Measurements from ENCODE around the gene KCTD21. TPM values are rescaled to one million over a fixed set of nuclear protein-coding genes. Genes with fewer than 3 reads are reported as not detected.

Gene KCTD21
- total and polyA plus RNA-seq, 2 of the 4 experiments (the other 2 are of a cell fraction), result 12.2 to 12.5 TPM

GRCh38 chr11:78187366-78188285 lies 800 bp downstream of the KCTD21 start:
- H2BK15ac ChIP-seq (ENCODE audit: low read depth, low read length), result 0 out of 3 replicates have a peak overlapping the region, but pooled peaks have one; percentile 4
- ChIA-PET CTCF (interaction anchor here (0.7 kb wide), 1 partner anchor 288 kb away, joined by 6 read pairs; no protein-coding TSS in a partner anchor), POLR2A (ENCODE audit: unreplicated experiment) (no interaction called here)
- no peaks in the 10 kb centered on the region for H3K36me3 ChIP-seq (ENCODE audit: control insufficient read depth, insufficient read depth, low read length)
- 0 out of 2 replicates have a peak overlapping the region, but pooled peaks have one; percentile 47 for H3K18ac ChIP-seq (ENCODE audit: low read depth, low read length)
- peak overlapping the region; percentile 43; the same call in 1 of the 2 replicates for H4K91ac ChIP-seq (ENCODE audit: insufficient read depth, low read depth, low read length)
- intact Hi-C loops (cut with micrococcal nuclease), result loop anchor here (2.0 kb wide), 1 partner anchor 25 kb away; no protein-coding TSS in a partner anchor
- H3K27me3 ChIP-seq (ENCODE audit: control insufficient read depth, insufficient read depth, low read length), result no peaks in the 10 kb centered on the region
- 0 out of 2 replicates have a peak overlapping the region, but pooled peaks have one; percentile 47 for H4K5ac ChIP-seq (ENCODE audit: low read depth, low read length)
- peak overlapping the region; percentile 97 for H3K4me2 ChIP-seq (ENCODE audit: low read depth, low read length)
- H3K27ac ChIP-seq (ENCODE audit: insufficient read depth, low read length), result peak overlapping the region; percentile 80
- peak overlapping the region; percentile 38 for H2BK120ac ChIP-seq (ENCODE audit: low read depth, low read length)
- no peak overlapping the region for H3K56ac ChIP-seq (ENCODE audit: extremely low read depth, insufficient read depth, low read length)
- H3K9me3 ChIP-seq (ENCODE audit: control insufficient read depth, insufficient read depth, low read length), result no peaks in the 10 kb centered on the region
- dilution Hi-C loops (cut with HindIII; ENCODE audit: low sequenced_read_pairs, unreplicated experiment), result no loop called here
- H2BK5ac ChIP-seq (ENCODE audit: low read depth, low read length, poor library complexity, severe bottlenecking), result no peak overlapping the region
- 0 out of 2 replicates have a peak overlapping the region, but pooled peaks have one; percentile 39 for H2BK20ac ChIP-seq (ENCODE audit: low read depth, low read length)
- H4K8ac ChIP-seq (ENCODE audit: low read depth in 2 of 2, low read length in 2 of 2), result peak overlapping the region in 1 of 2 experiments; percentile 22; a peak in 2 of 4 replicates
- H2AFZ ChIP-seq (replicated peaks; ENCODE audit: low read length, poor library complexity), result peak overlapping the region; percentile 97
- peak overlapping the region; percentile 93 for H3K4ac ChIP-seq (ENCODE audit: low read depth, low read length)
- no peak for TF ChIP-seq RAD21 (IDR thresholded peaks at IDR 0.05; ENCODE audit: low read length)
- TF ChIP-seq POLR2A (IDR thresholded peaks at IDR 0.05; ENCODE audit: low read depth, low read length), result no peak
- TF ChIP-seq RFX5 (IDR thresholded peaks at IDR 0.05; ENCODE audit: low read depth, low read length), result no peak
- 0 out of 2 replicates have a peak, but pooled peaks have one; percentile 52 for TF ChIP-seq MXI1 (IDR thresholded peaks at IDR 0.05; ENCODE audit: borderline replicate concordance, low read depth, low read length)
- TF ChIP-seq USF2 (IDR thresholded peaks at IDR 0.05; ENCODE audit: low read depth, low read length), result no peak
- no peak for TF ChIP-seq CEBPB (IDR thresholded peaks at IDR 0.05; ENCODE audit: low read depth, low read length)
- TF ChIP-seq CHD1 (IDR thresholded peaks at IDR 0.05; ENCODE audit: low read depth, low read length), result no peak
- H2AK9ac ChIP-seq (replicated peaks; ENCODE audit: low read depth, low read length, poor library complexity), result peak overlapping the region; percentile 99
- WGBS, 2 experiments (ENCODE audit: extremely low coverage in 2 of 2, insufficient read length in 1 of 2), result 16% methylated on average over 19 of the region's 31 CpGs; no CpG with 5 or more reads in 1 of the 2 experiments
- peak overlapping the region; percentile 66 for H3K14ac ChIP-seq (replicated peaks; ENCODE audit: low read depth, low read length)
- H3K9me1 ChIP-seq (ENCODE audit: insufficient read depth, low read length), result peaks cover 25% of the 10 kb centered on the region
- H2AK5ac ChIP-seq (ENCODE audit: low read depth, low read length), result peak overlapping the region; percentile 57
- H3K4me3 ChIP-seq (ENCODE audit: insufficient read depth, low read depth, low read length), result peak overlapping the region; percentile 87
- peaks cover 16% of the 10 kb centered on the region for H3K4me1 ChIP-seq (ENCODE audit: control insufficient read depth, insufficient read depth, low read length)
- peaks cover 51 to 82% of the 10 kb centered on the region in 2 experiments for H3K79me1 ChIP-seq (ENCODE audit: low read depth in 1 of 2, low read length in 2 of 2)
- H3K9ac ChIP-seq (ENCODE audit: low read depth, low read length), result peak overlapping the region; percentile 68
- in situ Hi-C loops (cut with MboI; ENCODE audit: low sequenced_read_pairs), result no loop called here
- BruUV-seq (replicated peaks), result no TSS peak
- ATAC-seq (ENCODE audit: low read depth) (peak; percentile 9), DNase-seq (no peak)
- H3K23ac ChIP-seq (ENCODE audit: low read depth, low read length), result peak overlapping the region; percentile 80
- H4K20me1 ChIP-seq (ENCODE audit: insufficient read depth, low read length), result peaks cover 28% of the 10 kb centered on the region
